Fibroblast of lung (primary cell): Measurements from ENCODE around the gene GHDC. TPM values are rescaled to one million over a fixed set of nuclear protein-coding genes. Genes with fewer than 3 reads are reported as not detected.
"Not testable (repeated sequence)": the region's sequence is repeated elsewhere in the genome, so short reads cannot be mapped to it uniquely, and the experiment has no call there.

ENCODE experiments used
- DNase-seq, 2 donors: peaks; one replicate each; pipeline versions ENCODE4 v3.0.0 to v3.0.0-alpha.2; 2010; ENCODE audit warnings: low read depth in 2 of 2
- H2AFZ ChIP-seq: 2 replicates; pipeline ENCODE4 v1.5.1; 2012; ENCODE audit warnings: low read length, control low read depth, inconsistent platforms
- H3K27ac ChIP-seq: 2 replicates; pipeline ENCODE4 v1.5.1; 2011; ENCODE audit warnings: low read length, control low read depth; ENCODE audit not compliant: insufficient read depth
- H3K27me3 ChIP-seq: 2 replicates; pipeline ENCODE4 v1.5.1; 2011; ENCODE audit warnings: mild to moderate bottlenecking, low read length; ENCODE audit not compliant: control insufficient read depth, insufficient read depth
- H3K36me3 ChIP-seq: 2 replicates; pipeline ENCODE4 v1.5.1; 2011; ENCODE audit warnings: low read length; ENCODE audit not compliant: control insufficient read depth, insufficient read depth
- H3K4me1 ChIP-seq: 2 replicates; pipeline ENCODE4 v1.5.1; 2011; ENCODE audit warnings: low read length; ENCODE audit not compliant: control insufficient read depth, insufficient read depth; ENCODE audit errors: extremely low read depth
- H3K4me2 ChIP-seq: 2 replicates; pipeline ENCODE4 v1.5.1; 2011; ENCODE audit warnings: low read length, control low read depth; ENCODE audit not compliant: insufficient read depth; ENCODE audit errors: extremely low read depth
- H3K4me3 ChIP-seq, 4 experiments: fragments of 200-600 bp in 1 of 4; sonication (generic) in 1 of 4; replicated peaks in 1 of 4; 2 replicates each; pipeline ENCODE4 v1.5.1; 2011 to 2016; ENCODE audit warnings: low read length in 4 of 4, low read depth in 3 of 4, mild to moderate bottlenecking in 3 of 4, control low read depth in 2 of 4, inconsistent platforms in 1 of 4, mixed read lengths in 1 of 4; ENCODE audit not compliant: insufficient read depth in 1 of 4; ENCODE audit errors: control extremely low read depth in 1 of 4
- H3K79me2 ChIP-seq: 2 replicates; pipeline ENCODE4 v1.5.1; 2012; ENCODE audit warnings: mild to moderate bottlenecking, low read length, inconsistent platforms; ENCODE audit not compliant: control insufficient read depth, insufficient read depth
- H3K9ac ChIP-seq: 2 replicates; pipeline ENCODE4 v1.5.1; 2011; ENCODE audit warnings: mild to moderate bottlenecking, low read length, control low read depth; ENCODE audit not compliant: insufficient read depth
- H3K9me3 ChIP-seq: 2 replicates; pipeline ENCODE4 v1.5.1; 2012; ENCODE audit warnings: low read depth, low read length; ENCODE audit not compliant: control insufficient read depth, insufficient read depth
- H4K20me1 ChIP-seq: 2 replicates; pipeline ENCODE4 v1.5.1; 2011; ENCODE audit warnings: low read length; ENCODE audit not compliant: control insufficient read depth, insufficient read depth; ENCODE audit errors: extremely low read depth
- EZH2 ChIP-seq: IDR thresholded peaks from 2 replicates; pipeline ENCODE4 v1.5.1; 2012; ENCODE audit warnings: low read length, control low read depth, mild to moderate bottlenecking; ENCODE audit errors: missing control alignments
- polyA plus RNA-seq, 2 donors: library from polyadenylated mRNA; depleted of rRNA in 1 of 2; stranded (reverse) in 1 of 2; unstranded in 1 of 2; fragments of >200 nt; gene quantifications; 2 replicates each; pipeline ENCODE4 v1.2.1, GENCODE V29; 2011 to 2012; ENCODE audit warnings: missing spikeins in 1 of 2
- total RNA-seq: library from RNA; depleted of rRNA; stranded (reverse); fragments of >200 nt; gene quantifications from 2 replicates; pipeline ENCODE4 v1.2.1, GENCODE V29; 2014
- TF ChIP-seq, protein P1 (sequence below), 2 donors: IDR thresholded peaks in 1 of 2; conservative IDR thresholded peaks in 1 of 2; 1 replicate in 1 of 2; 2 replicates in 1 of 2; pipeline ENCODE4 v1.5.1; 2011 to 2012; ENCODE audit warnings: low read length in 2 of 2, control low read depth in 1 of 2, inconsistent platforms in 1 of 2, low read depth in 1 of 2, mild to moderate bottlenecking in 1 of 2

Gene GHDC
- total and polyA plus RNA-seq, 2 donors (not counting 1 experiment from before 2014, with no cell fraction given): 6.7 to 26.6 TPM

DNA sequence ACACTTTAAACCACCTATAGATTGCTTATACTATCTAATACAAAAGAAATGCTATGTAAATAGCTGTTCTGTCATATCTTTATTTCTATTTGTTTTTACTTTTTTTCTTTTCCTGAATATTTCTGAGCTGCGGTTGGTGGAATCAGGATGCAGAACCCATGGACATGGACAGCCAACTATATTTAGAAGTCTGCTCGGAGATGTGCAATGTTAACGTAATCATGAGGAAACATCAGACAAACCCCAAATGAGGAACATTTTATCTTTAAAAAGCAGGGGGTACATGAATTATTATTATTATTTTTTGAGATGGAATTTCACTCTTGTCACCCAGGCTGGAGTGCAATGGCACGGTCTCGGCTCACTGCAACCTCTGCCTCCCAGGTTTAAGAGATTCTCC is 31.4 kb upstream of the GHDC start:
- Histone ChIP-seq H3K4me3 (no peak overlapping the region), H4K20me1 (no peaks in the 10 kb centered on the region), H3K36me3 (peaks cover 8% of the 10 kb centered on the region), H3K9me3 (no peaks in the 10 kb centered on the region), H2AFZ (no peak overlapping the region), H3K79me2 (no peaks in the 10 kb centered on the region), H3K27me3 (no peaks in the 10 kb centered on the region), H3K4me2 (no peak overlapping the region), H3K9ac (no peak overlapping the region), H3K27ac (no peak overlapping the region), H3K4me1 (peaks cover 2% of the 10 kb centered on the region)
- TF ChIP-seq EZH2: no peak
- TF ChIP-seq, protein P1, sequence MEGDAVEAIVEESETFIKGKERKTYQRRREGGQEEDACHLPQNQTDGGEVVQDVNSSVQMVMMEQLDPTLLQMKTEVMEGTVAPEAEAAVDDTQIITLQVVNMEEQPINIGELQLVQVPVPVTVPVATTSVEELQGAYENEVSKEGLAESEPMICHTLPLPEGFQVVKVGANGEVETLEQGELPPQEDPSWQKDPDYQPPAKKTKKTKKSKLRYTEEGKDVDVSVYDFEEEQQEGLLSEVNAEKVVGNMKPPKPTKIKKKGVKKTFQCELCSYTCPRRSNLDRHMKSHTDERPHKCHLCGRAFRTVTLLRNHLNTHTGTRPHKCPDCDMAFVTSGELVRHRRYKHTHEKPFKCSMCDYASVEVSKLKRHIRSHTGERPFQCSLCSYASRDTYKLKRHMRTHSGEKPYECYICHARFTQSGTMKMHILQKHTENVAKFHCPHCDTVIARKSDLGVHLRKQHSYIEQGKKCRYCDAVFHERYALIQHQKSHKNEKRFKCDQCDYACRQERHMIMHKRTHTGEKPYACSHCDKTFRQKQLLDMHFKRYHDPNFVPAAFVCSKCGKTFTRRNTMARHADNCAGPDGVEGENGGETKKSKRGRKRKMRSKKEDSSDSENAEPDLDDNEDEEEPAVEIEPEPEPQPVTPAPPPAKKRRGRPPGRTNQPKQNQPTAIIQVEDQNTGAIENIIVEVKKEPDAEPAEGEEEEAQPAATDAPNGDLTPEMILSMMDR (conservative IDR thresholded peaks at IDR 0.05 in 1 of 2, IDR thresholded peaks at IDR 0.05 in 1 of 2; ENCODE audit: low read depth in 1 of 2, low read length in 2 of 2): no peak
- no peak for DNase-seq

DNA sequence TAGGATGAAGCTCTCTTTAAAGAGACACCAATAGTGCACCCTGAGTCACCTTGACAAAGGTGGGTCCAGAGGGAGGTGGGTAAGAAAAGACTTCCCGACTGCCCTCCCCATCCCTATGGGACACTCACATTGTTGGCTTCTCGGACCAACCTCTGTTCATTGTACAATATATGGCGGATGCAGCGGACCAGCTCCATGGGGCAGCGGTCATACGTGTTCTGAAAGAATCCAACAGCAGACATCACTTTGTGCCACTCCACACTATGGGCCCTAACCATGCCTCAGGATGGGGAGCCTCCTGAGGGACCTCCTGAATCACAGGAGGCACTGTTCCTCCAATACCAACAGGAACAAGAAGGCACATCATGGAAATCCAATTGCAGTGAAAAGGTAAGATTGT is 30.4 kb upstream of the GHDC start:
- TF ChIP-seq, protein P1 (conservative IDR thresholded peaks at IDR 0.05 in 1 of 2, IDR thresholded peaks at IDR 0.05 in 1 of 2; ENCODE audit: low read depth in 1 of 2, low read length in 2 of 2): no peak
- TF ChIP-seq EZH2: no peak
- Histone ChIP-seq H3K9me3 (no peaks in the 10 kb centered on the region), H3K4me3 (no peak overlapping the region), H3K27ac (no peak overlapping the region), H2AFZ (no peak overlapping the region), H4K20me1 (no peaks in the 10 kb centered on the region), H3K4me2 (no peak overlapping the region), H3K9ac (no peak overlapping the region), H3K4me1 (peaks cover 2% of the 10 kb centered on the region), H3K27me3 (no peaks in the 10 kb centered on the region), H3K36me3 (peaks cover 8% of the 10 kb centered on the region), H3K79me2 (no peaks in the 10 kb centered on the region)
- no peak for DNase-seq

DNA sequence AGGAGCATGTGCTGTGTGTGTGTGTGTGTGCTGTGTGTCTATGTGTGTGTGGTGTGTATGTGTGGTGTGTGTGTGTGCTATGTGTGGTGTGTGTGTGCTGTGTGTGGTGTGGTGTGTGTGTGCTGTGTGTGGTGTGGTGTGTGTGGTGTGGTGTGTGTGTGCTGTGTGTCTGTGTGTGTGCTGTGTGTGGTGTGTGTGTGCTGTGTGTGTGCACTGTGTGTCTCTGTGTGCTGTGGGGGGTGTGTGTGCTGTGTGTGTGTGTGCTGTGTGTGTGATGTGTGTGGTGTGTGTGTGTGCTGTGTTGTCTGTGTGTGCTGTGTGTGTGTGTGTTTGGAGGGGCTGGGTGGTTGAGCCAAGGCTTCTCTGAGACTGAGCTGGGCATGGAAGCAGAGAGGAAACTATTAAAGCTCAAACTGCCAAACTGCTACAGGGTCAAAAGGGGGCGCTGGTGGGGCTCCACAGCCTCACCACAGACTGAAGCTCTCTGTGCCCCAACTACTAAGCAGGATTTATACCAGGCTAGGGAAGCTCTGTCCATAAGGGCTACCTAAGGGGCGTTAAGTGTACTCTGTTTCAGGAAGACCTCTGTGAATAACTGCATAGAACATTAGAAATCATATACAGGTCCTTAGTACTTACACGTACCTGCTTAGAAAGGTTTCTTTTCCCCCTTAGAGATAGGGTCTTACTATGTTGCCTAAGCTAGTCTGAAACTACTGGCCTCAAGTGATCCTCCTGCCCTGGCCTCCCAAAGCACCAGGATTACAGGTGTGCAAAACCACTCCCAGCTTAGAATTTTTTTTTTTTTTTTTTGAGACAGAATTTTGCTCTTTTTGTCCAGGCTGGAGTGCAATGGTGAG is 27.8 kb upstream of the GHDC start:
- Histone ChIP-seq H3K9ac (no peak overlapping the region), H3K27me3 (no peaks in the 10 kb centered on the region), H2AFZ (no peak overlapping the region), H3K4me3 (no peak overlapping the region), H4K20me1 (no peaks in the 10 kb centered on the region), H3K27ac (no peak overlapping the region), H3K79me2 (no peaks in the 10 kb centered on the region), H3K4me2 (no peak overlapping the region), H3K36me3 (peaks cover 11% of the 10 kb centered on the region), H3K4me1 (no peaks in the 10 kb centered on the region), H3K9me3 (no peaks in the 10 kb centered on the region)
- no peak for TF ChIP-seq EZH2
- TF ChIP-seq, protein P1 (conservative IDR thresholded peaks at IDR 0.05 in 1 of 2, IDR thresholded peaks at IDR 0.05 in 1 of 2; ENCODE audit: low read depth in 1 of 2, low read length in 2 of 2): peak; percentile 61 to 77
- DNase-seq: peak; percentile 32 to 72

DNA sequence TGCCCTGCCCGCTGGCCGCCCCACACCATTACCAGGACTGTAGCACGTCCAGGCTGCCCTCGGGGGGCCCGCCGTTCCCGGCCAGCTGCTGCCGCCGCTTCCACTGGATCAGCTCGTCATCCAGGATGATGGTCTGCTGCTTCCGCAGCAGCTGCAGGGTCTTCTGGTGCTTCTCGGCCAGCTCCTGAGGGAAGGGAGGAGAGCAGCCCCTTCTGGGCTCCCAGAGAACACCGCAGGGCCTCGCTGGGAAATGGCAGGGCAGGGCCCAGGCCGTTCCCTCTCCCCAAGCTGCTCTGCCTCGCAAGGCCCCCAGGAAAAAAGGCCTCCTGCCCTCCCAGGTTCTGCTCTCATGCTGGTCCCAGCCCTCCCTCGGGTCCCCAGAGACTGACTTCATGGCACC is 25.0 kb upstream of the GHDC start:
- not testable (repeated sequence) for H4K20me1 ChIP-seq, H3K4me2 ChIP-seq, H3K27ac ChIP-seq, H3K9me3 ChIP-seq, H3K4me1 ChIP-seq, H3K9ac ChIP-seq, H3K27me3 ChIP-seq, DNase-seq, H3K4me3 ChIP-seq, H2AFZ ChIP-seq, H3K79me2 ChIP-seq
- peaks cover 11% of the 10 kb centered on the region for H3K36me3 ChIP-seq
